H9 (cell line): ENCODE measurements around the gene MRM1. TPM values are rescaled to one million over a fixed set of nuclear protein-coding genes. Genes with fewer than 3 reads are reported as not detected.

Source experiments
- DNase-seq: peaks from one replicate; pipeline ENCODE4 v3.0.0-alpha.2; 2017
- H2AFZ ChIP-seq: one replicate; pipeline ENCODE4 v1.6.1; 2013; ENCODE audit warnings: mild to moderate bottlenecking, low read length, control low read depth, moderate library complexity
- H2AK5ac ChIP-seq: 2 replicates; pipeline ENCODE4 v1.6.1; 2013; ENCODE audit warnings: low read length, control low read depth, mixed read lengths; ENCODE audit not compliant: insufficient read length
- H2BK120ac ChIP-seq: one replicate; pipeline ENCODE4 v1.6.1; 2013; ENCODE audit warnings: low read depth, mild to moderate bottlenecking, low read length, control low read depth, inconsistent platforms; ENCODE audit not compliant: poor library complexity, severe bottlenecking
- H2BK12ac ChIP-seq: 2 replicates; pipeline ENCODE4 v1.6.1; 2013; ENCODE audit warnings: low read length, control low read depth, mixed read lengths, low read depth; ENCODE audit not compliant: insufficient read length
- H2BK15ac ChIP-seq: 2 replicates; pipeline ENCODE4 v1.6.1; 2013; ENCODE audit warnings: low read depth, low read length, control low read depth
- H2BK20ac ChIP-seq: one replicate; pipeline ENCODE4 v1.6.1; 2013; ENCODE audit warnings: low read depth, mild to moderate bottlenecking, low read length, control low read depth, inconsistent platforms; ENCODE audit not compliant: poor library complexity, severe bottlenecking
- H2BK5ac ChIP-seq: 2 replicates; pipeline ENCODE4 v1.6.1; 2013; ENCODE audit warnings: low read length, control low read depth, mixed read lengths; ENCODE audit not compliant: insufficient read length
- H3K14ac ChIP-seq: 2 replicates; pipeline ENCODE4 v1.6.1; 2013; ENCODE audit warnings: low read length, control low read depth; ENCODE audit not compliant: insufficient read depth
- H3K18ac ChIP-seq: 2 replicates; pipeline ENCODE4 v1.6.1; 2013; ENCODE audit warnings: low read depth, mild to moderate bottlenecking, mixed read lengths, low read length, control low read depth; ENCODE audit not compliant: insufficient read length
- H3K23ac ChIP-seq: 2 replicates; pipeline ENCODE4 v1.6.1; 2013; ENCODE audit warnings: low read length, control low read depth, mixed read lengths, low read depth; ENCODE audit not compliant: insufficient read length
- H3K23me2 ChIP-seq: 2 replicates; pipeline ENCODE4 v1.6.1; 2013; ENCODE audit warnings: low read depth, mild to moderate bottlenecking, mixed read lengths, low read length, control low read depth; ENCODE audit not compliant: insufficient read length, poor library complexity, severe bottlenecking
- H3K27ac ChIP-seq: 2 replicates; pipeline ENCODE4 v1.5.1; 2013; ENCODE audit warnings: low read length, control low read depth, mixed read lengths, low read depth; ENCODE audit not compliant: insufficient read length
- H3K27me3 ChIP-seq: 2 replicates; pipeline ENCODE4 v1.6.1; 2013; ENCODE audit warnings: low read length, control low read depth, inconsistent platforms; ENCODE audit not compliant: insufficient read depth
- H3K4ac ChIP-seq: 2 replicates; pipeline ENCODE4 v1.6.1; 2013; ENCODE audit warnings: low read depth, mild to moderate bottlenecking, control low read depth, inconsistent platforms, low read length, moderate library complexity
- H3K4me1 ChIP-seq: 2 replicates; pipeline ENCODE4 v1.6.1; 2013; ENCODE audit warnings: low read length, control low read depth, inconsistent platforms; ENCODE audit not compliant: insufficient read depth
- H3K4me2 ChIP-seq: 2 replicates; pipeline ENCODE4 v1.6.1; 2013; ENCODE audit warnings: low read length, control low read depth, mixed read lengths; ENCODE audit not compliant: insufficient read length, insufficient read depth
- H3K56ac ChIP-seq: 2 replicates; pipeline ENCODE4 v1.6.1; 2013; ENCODE audit warnings: low read depth, mild to moderate bottlenecking, mixed read lengths, low read length, control low read depth; ENCODE audit not compliant: insufficient read length
- H3K79me1 ChIP-seq: 2 replicates; pipeline ENCODE4 v1.6.1; 2013; ENCODE audit warnings: low read depth, mild to moderate bottlenecking, moderate library complexity, low read length, control low read depth, inconsistent platforms; ENCODE audit not compliant: insufficient read depth, poor library complexity, severe bottlenecking
- H3K79me2 ChIP-seq: 2 replicates; pipeline ENCODE4 v1.6.1; 2013; ENCODE audit warnings: low read length, control low read depth, inconsistent platforms; ENCODE audit not compliant: insufficient read depth
- H3K9ac ChIP-seq: 2 replicates; pipeline ENCODE4 v1.6.1; 2013; ENCODE audit warnings: low read length, control low read depth, mixed read lengths; ENCODE audit not compliant: insufficient read length; ENCODE audit errors: extremely low read depth
- H3K9me3 ChIP-seq: one replicate; pipeline ENCODE4 v1.6.1; 2013; ENCODE audit warnings: low read depth, low read length, inconsistent platforms; ENCODE audit not compliant: control insufficient read depth
- H3T11ph ChIP-seq: one replicate; pipeline ENCODE4 v1.6.1; 2013; ENCODE audit warnings: mild to moderate bottlenecking, low read length, control low read depth, inconsistent platforms
- H4K20me1 ChIP-seq: one replicate; pipeline ENCODE4 v1.6.1; 2013; ENCODE audit not compliant: control insufficient read depth, insufficient read length, insufficient read depth
- H4K5ac ChIP-seq: 2 replicates; pipeline ENCODE4 v1.6.1; 2013; ENCODE audit warnings: low read depth, mild to moderate bottlenecking, mixed read lengths, low read length, control low read depth; ENCODE audit not compliant: insufficient read length
- H4K8ac ChIP-seq: replicated peaks from 2 replicates; pipeline ENCODE4 v1.6.1; 2013; ENCODE audit warnings: low read length, control low read depth, mixed read lengths, low read depth; ENCODE audit not compliant: insufficient read length
- H4K91ac ChIP-seq: 2 replicates; pipeline ENCODE4 v1.6.1; 2013; ENCODE audit warnings: low read depth, mild to moderate bottlenecking, moderate library complexity, mixed read lengths, low read length, control low read depth; ENCODE audit not compliant: insufficient read length
- H3K27ac Mint-ChIP-seq, 3 experiments: 2 replicates in 2 of 3; 3 replicates in 1 of 3; pipeline ENCODE4 v1.8.0; 2020 to 2021; ENCODE audit warnings: mixed read lengths in 3 of 3, mild to moderate bottlenecking in 1 of 3, moderate library complexity in 1 of 3
- H3K27me3 Mint-ChIP-seq: 2 replicates; pipeline ENCODE4 v1.8.0; 2021; ENCODE audit warnings: low read depth, mild to moderate bottlenecking, moderate library complexity, mixed read lengths
- H3K36me3 Mint-ChIP-seq, 3 experiments: 2 replicates in 2 of 3; 3 replicates in 1 of 3; pipeline ENCODE4 v1.8.0; 2020 to 2021; ENCODE audit warnings: low read depth in 3 of 3, mixed read lengths in 3 of 3; ENCODE audit not compliant: insufficient read depth in 1 of 3
- H3K4me1 Mint-ChIP-seq, 2 experiments: 2 replicates each; pipeline ENCODE4 v1.8.0; 2020; ENCODE audit warnings: mixed read lengths in 2 of 2
- H3K4me3 Mint-ChIP-seq, 2 experiments: 2 replicates in 1 of 2; 3 replicates in 1 of 2; pipeline ENCODE4 v1.8.0; 2020 to 2021; ENCODE audit warnings: mild to moderate bottlenecking in 2 of 2, mixed read lengths in 2 of 2, moderate library complexity in 1 of 2
- H3K9me3 Mint-ChIP-seq, 2 experiments: 2 replicates in 1 of 2; 3 replicates in 1 of 2; pipeline ENCODE4 v1.8.0; 2020; ENCODE audit warnings: mild to moderate bottlenecking in 2 of 2, mixed read lengths in 2 of 2, moderate library complexity in 1 of 2
- WGBS: extraction: QIAGEN DNeasy Blood & Tissue Kit; methylation state at CpG from one replicate; pipeline ENCODE4 v1.1.7; 2013; ENCODE audit warnings: missing lambda C conversion rate, low lambda C conversion rate, mixed read lengths; ENCODE audit not compliant: insufficient read length; ENCODE audit errors: extremely low coverage; 5-methylcytosine and 5-hydroxymethylcytosine counted together
- total RNA-seq: library from RNA; stranded (reverse); gene quantifications from 2 replicates; pipeline ENCODE4 v1.2.1, GENCODE V29; 2021
- TF ChIP-seq, protein P1 (sequence below): fragments of 200-600 bp; sonication (generic); conservative IDR thresholded peaks from 3 replicates; pipeline ENCODE4 v1.8.0; 2021; ENCODE audit warnings: antibody characterized with exemption, mild to moderate bottlenecking

Gene MRM1
- total RNA-seq, 1 experiment from 2014 or later: 10.3 TPM

DNA sequence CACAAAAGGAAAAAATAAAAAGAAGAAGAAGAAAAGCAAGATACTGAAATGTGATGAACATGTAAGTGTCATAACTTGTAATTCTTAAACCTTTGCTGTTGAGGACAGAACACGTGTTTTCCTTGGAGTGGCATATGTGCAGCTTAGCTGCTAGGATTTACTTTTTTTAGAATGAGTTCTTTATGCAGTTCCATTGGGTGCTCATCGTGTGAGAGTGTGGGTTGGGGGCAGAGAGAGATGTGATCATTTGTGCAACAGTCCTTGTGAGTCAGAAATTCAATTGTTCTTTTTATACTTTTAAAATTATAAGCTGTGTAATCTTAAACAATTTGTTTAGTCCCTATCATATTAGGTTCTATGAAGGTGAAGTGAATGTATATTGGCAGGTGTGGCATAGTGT, 15.2 kb upstream of the MRM1 start:
- Histone ChIP-seq H3K27ac (no peak overlapping the region), H2BK15ac (no peak overlapping the region), H3K79me1 (no peaks in the 10 kb centered on the region), H3K56ac (no peak overlapping the region), H3K79me2 (no peaks in the 10 kb centered on the region), H3K23ac (no peak overlapping the region), H3K23me2 (no peaks in the 10 kb centered on the region), H3K18ac (no peak overlapping the region), H3K14ac (no peak overlapping the region), H3T11ph (no peak overlapping the region), H4K20me1 (no peaks in the 10 kb centered on the region), H3K4me2 (no peak overlapping the region), H3K27me3 (no peaks in the 10 kb centered on the region), H2BK5ac (no peak overlapping the region), H3K4me1 (no peaks in the 10 kb centered on the region), H2AK5ac (no peak overlapping the region), H2BK120ac (no peak overlapping the region), H4K8ac (no peak overlapping the region), H3K9ac (no peak overlapping the region), H3K9me3 (no peaks in the 10 kb centered on the region), H2BK12ac (no peak overlapping the region), H3K4ac (no peak overlapping the region), H4K5ac (no peak overlapping the region), H2BK20ac (no peak overlapping the region), H2AFZ (no peak overlapping the region), H4K91ac (no peak overlapping the region)
- no peak for DNase-seq
- H3K4me3 Mint-ChIP-seq: no peak overlapping the region
- peaks cover 9 to 65% (median 27%) of the 10 kb centered on the region in 3 experiments for H3K36me3 Mint-ChIP-seq
- H3K9me3 Mint-ChIP-seq: no peaks in the 10 kb centered on the region
- H3K27me3 Mint-ChIP-seq: no peaks in the 10 kb centered on the region
- WGBS: no CpG with 5 or more reads among the region's 2 CpGs
- TF ChIP-seq, protein P1, sequence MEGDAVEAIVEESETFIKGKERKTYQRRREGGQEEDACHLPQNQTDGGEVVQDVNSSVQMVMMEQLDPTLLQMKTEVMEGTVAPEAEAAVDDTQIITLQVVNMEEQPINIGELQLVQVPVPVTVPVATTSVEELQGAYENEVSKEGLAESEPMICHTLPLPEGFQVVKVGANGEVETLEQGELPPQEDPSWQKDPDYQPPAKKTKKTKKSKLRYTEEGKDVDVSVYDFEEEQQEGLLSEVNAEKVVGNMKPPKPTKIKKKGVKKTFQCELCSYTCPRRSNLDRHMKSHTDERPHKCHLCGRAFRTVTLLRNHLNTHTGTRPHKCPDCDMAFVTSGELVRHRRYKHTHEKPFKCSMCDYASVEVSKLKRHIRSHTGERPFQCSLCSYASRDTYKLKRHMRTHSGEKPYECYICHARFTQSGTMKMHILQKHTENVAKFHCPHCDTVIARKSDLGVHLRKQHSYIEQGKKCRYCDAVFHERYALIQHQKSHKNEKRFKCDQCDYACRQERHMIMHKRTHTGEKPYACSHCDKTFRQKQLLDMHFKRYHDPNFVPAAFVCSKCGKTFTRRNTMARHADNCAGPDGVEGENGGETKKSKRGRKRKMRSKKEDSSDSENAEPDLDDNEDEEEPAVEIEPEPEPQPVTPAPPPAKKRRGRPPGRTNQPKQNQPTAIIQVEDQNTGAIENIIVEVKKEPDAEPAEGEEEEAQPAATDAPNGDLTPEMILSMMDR: no peak
- no peak overlapping the region for H3K27ac Mint-ChIP-seq
- H3K4me1 Mint-ChIP-seq: peaks cover 4 to 7% of the 10 kb centered on the region in 2 experiments; a peak in 3 of 4 replicates
